ENCODE data around the gene MPV17L2.

DNA sequence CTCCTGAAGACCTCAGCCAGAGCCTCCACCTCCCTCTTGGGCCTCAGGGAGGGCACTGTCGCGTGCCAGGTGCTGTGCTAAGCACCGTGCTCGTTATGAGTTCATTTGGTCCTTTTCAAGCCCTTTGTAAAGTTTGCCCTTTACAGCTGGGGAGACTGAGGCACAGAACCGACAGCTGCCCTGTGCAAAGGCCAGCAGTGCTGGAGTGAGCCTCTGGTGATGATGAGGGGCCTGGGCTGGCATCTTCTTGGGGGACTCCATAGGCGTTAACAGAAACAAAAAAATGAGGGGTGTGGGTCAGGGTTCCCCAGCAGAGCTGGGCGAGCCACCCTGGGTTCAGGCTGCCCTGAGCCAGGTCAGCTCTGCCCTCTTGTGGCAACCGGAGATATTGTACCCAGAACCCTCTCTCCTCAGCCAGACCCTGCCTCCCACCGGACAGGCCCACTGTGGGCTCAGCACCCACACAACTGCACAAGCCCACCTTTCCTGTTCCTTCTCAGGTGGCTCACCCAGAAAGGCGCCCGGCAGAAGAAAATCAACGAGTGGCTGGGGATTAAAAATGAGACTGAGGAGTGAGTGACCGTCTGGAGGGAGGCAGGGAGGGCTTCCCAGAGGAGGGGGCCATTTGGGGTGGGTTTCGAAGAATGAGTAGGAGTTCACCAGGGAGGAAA is 24.9 kb upstream of the MPV17L2 start:
- TF ChIP-seq, protein P1, sequence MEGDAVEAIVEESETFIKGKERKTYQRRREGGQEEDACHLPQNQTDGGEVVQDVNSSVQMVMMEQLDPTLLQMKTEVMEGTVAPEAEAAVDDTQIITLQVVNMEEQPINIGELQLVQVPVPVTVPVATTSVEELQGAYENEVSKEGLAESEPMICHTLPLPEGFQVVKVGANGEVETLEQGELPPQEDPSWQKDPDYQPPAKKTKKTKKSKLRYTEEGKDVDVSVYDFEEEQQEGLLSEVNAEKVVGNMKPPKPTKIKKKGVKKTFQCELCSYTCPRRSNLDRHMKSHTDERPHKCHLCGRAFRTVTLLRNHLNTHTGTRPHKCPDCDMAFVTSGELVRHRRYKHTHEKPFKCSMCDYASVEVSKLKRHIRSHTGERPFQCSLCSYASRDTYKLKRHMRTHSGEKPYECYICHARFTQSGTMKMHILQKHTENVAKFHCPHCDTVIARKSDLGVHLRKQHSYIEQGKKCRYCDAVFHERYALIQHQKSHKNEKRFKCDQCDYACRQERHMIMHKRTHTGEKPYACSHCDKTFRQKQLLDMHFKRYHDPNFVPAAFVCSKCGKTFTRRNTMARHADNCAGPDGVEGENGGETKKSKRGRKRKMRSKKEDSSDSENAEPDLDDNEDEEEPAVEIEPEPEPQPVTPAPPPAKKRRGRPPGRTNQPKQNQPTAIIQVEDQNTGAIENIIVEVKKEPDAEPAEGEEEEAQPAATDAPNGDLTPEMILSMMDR (IDR thresholded peaks at IDR 0.05; ENCODE audit: low read length): peak; percentile 76
- no peak for TF ChIP-seq EZH2 (optimal IDR thresholded peaks at IDR 0.05; ENCODE audit: low read depth, low read length)
- no peak for TF ChIP-seq EZH2phosphoT487 (IDR thresholded peaks at IDR 0.05; ENCODE audit: low read length)

Measured in MM.1S (cell line).